ENCODE results near the gene PDE4D.
"Not testable (repeated sequence)": the region's sequence is repeated elsewhere in the genome, so short reads cannot be mapped to it uniquely, and the experiment has no call there.

PDE4D gene

GRCh38 chr5:59019078-59019477 lies 874.4 kb downstream of the PDE4D start:
- DNase-seq, result no peak

DNA sequence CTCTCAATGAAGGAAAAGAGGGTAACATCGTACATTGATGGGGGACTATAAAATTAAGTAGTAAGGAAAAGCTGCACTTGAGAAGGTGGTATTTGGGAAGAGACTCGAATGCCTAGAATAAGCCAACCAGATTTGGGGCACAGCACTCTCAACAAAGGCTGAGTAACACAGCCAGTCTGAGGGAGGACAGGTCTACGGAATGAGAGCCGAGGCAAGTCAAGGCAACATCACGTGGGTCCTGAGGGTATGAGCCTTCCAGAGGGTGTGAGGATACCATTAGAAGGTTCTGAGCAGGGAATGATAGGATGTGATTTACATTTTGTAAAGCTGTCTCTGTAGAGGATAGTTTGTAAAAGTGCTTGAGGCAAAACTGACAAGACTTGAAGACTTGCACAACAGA lies 876.6 kb downstream of the PDE4D start:
- DNase-seq, result no peak

- DNase-seq, result no peak
Observed at GRCh38 chr5:59008816-59009473, 884.6 kb downstream of the PDE4D start.

DNA sequence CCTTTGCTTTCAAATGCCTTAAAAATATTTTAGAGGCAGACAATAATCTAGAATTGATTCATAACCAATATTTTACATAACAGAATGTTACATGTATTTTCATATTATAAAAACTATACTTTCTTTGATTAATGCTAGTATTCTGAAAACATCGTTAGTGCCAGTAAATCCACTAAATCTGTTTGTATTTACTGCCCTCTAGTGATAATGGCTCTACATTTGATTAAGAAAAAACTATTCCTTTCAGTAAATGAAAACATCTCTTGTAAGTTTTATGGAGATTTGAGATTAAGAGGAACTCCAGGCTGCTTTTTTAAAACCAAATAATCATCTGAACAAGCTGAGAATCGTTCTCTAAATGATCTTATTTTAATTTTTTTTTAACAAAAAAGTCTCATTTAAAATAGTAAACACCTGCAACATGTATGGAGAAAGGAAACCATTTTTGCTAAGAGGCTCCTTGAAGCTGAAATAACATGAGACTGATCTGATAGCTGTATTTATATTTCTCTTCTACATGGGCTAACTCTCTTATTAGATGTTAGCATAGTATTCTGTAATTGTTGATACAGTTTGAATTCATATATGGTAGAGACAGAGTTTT lies 886.0 kb downstream of the PDE4D start:
- no peak for DNase-seq

- no peak for DNase-seq
Observed at GRCh38 chr5:59005934-59006701, 887.4 kb downstream of the PDE4D start.

DNA sequence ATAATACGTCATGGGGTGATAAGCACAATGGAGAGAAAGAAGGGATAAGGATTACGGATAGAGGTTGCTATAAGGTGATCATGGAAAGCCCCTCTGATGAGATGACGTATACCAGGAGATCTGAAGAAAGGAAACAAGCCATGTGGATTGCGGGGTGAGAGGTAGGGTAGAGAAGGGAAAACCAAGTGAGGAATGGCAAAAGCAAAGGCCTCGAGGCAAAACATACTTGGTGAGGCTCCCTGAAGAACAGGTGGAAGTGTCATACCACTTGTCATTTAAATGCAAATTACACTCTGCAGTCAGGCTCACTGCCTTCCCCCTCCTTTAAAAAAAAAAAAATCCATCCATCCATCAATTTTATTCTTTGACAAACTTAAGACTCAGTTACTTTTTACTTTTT lies 889.9 kb downstream of the PDE4D start:
- DNase-seq, result no peak

DNA sequence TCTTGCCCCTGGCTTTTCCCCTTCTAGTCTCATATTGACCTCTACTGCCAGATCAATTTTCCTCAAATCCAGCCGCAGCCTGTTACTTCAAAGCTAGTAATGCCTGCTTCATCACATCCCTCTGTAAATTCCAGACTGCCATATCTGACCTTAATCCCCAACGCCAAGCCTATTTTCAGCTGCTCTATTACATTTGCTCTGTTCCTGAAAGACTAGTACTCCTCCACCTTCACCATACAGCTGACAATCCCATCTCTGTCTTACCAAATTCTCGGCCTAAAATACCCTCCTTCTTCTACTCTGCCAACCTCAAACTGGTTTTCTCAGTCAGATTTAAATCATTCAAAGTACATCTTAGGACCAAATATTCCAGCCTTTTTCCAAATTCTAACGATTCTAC lies 890.4 kb downstream of the PDE4D start:
- no peak for DNase-seq

GRCh38 chr5:59002162-59002825 lies 891.2 kb downstream of the PDE4D start:
- no peak for DNase-seq

- DNase-seq, result no peak
Observed at GRCh38 chr5:59001716-59002115, 891.8 kb downstream of the PDE4D start.

GRCh38 chr5:59001154-59001553 lies 892.4 kb downstream of the PDE4D start:
- no peak for DNase-seq

DNA sequence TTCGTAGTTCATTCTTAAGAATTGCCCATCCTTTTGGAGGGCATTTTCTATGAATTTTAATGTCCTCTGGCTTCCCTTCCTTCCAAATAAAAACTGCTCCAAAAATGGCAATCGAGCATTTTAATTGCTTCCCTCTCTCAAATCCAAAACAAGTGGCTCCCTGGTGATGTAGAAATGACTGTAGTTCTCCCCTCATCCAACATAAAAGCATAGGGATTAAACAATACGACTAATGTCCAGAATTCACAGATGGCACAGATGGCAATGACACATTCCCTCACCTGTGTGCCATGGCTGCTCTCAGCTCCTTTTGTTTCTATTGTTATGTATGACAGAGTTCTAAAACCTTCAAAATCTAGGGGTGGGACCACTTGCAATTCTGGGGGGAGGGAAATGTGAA lies 893.3 kb downstream of the PDE4D start:
- DNase-seq, result no peak

- DNase-seq, result no peak
Observed at GRCh38 chr5:58999804-59000203, 893.7 kb downstream of the PDE4D start.

GRCh38 chr5:58998544-58998943 lies 895.0 kb downstream of the PDE4D start:
- no peak for DNase-seq

DNA sequence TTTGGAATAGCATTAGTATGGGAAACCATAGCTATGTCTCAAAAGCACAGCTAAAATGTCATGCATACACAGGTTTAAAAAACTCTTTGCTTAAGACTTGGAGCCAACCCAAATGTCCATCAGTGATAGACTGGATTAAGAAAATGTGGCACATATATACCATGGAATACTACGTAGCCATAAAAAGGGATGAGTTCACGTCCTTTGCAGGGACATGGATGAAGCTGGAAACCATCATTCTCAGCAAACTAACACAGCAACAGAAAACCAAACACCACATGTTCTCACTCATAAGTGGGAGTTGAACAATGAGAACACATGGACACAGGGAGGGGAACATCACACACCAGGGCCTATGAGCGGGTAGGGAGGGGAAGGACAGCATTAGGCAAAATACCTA lies 897.7 kb downstream of the PDE4D start:
- not testable (repeated sequence) for DNase-seq

DNA sequence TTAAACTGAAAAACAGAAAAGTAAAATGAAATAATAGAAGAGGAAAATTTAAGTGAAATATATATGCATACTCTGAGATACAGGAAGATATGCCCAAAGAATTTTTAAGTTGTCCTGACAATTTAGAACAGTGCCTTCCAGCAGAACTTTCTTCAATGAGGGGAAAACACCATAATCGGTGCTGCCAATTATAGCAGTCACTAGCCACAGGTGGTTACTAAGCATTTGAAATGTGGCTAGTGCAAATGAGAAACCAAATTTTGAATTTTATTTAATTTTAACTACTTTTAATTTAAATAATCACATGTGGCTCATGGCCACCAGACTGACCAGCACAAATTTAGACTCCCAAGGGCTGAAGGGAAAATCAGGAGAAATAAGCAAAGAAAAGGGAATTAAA lies 900.1 kb downstream of the PDE4D start:
- no peak for DNase-seq

DNA sequence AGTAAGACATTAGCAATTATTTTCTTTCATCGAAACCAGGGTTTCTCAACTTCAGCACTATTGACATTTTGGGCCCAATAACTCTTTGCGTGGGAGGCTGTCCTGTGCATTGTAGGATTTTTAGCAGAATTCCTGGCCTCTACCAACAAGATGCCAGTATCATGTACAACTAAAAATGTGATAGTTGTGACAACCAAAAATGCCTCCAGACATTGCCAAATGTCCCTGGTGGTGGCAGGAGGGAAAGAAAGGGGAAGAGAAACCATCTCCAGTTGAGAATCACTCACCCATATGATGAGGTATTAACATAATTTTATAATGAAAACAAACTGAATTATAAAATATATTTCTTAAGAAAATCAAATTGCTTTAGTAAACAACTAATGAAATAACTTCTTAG lies 904.6 kb downstream of the PDE4D start:
- DNase-seq, result no peak

DNA sequence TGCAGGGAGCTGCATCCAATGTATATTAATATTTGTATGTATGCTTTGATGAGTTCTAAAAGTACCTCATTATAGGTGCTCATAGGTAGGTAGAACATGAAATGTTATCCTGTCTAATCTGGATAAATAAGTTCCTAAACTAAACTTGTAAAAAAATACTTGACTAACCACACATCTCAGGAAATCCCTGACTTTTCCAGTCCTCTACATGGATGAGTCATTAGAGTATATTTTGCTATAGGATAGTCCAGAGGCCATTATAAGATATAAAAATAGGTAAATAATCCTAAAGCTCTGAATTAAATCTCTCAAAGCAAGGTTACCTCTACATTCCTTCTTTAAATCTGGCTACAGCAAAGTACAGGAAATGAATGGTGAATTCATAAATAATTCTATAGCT lies 906.3 kb downstream of the PDE4D start:
- no peak for DNase-seq

DNA sequence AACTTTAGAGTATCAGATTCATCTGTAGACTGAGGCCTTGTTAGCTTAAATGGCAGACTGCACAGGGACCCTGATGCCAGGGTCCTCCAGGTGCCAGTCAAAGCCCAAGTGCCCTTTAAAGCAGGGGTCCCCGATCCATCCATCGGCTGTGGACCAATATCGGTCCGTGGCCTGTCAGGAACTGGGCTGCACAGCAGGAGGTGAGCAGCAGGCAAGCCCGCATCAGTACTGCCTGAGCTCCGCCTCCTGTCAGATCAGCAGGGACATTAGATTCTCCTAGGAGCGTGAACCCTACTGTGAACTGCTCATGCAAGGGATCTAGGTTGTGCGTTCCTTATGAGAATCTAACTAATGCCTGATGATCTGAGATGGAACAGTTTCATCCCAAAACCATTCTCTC lies 907.2 kb downstream of the PDE4D start:
- DNase-seq, result no peak

- no peak for DNase-seq
Observed at GRCh38 chr5:58985759-58986158, 907.8 kb downstream of the PDE4D start.

DNA sequence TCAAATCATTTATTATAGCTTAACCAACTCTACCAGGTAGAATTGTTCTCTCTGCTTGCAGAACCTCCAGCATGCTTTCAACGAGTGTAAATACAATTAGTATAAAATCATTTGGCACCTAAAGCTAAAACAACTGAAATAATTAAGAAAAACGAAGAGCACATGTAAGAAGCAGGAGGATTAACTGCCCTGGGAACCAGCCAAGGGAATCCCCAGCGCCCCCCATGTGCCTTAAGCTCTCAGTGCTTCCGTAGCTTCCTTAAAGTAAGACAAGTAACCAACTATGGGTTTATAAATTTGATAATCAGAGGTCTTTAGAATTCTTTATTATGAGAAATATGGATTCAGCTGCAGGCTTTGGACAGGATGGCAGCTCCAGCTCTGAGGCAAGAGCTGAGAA lies 908.2 kb downstream of the PDE4D start:
- no peak for DNase-seq

DNA sequence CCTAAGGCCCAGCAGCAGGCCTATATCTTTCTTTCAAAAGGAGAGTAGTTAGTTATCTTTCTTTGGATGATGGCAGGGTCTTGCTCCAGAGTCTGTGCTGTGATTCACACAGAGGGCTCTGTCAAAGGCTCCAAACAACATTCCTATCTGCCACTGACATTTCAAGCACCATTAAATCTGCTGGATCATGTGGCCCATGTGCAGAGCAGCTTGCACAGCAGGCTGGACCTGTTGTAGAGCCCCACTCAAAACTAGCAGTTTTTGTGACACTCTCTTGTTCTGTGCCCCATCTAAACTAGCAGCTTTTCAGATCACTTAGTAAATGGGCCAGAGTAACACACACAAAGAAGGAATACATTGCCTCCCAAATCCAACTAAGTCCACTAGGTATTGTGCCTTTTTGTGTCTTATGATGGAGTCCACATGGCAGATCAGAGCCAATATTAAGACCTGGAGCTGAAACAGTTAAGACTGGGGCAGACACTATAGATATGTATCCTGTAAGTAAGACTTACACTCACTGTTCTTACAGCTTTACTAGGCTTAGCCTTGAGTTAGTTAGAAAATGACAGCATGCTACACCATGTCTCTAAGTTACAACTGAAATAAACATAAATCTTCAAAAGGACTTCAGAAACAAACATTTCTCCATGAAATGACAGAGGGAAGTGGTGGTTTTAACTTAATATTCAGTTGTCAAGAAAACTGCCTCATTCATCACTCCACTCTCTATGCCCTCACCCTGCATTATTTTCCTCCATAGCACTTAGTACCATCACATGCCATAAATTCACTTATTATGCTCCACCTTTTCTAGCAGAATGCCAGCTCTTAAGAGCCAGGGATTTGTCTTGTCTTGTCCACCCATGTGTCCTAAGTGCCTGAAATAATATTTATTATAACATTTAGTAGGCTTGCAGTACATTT lies 909.7 kb downstream of the PDE4D start:
- no peak for DNase-seq

DNA sequence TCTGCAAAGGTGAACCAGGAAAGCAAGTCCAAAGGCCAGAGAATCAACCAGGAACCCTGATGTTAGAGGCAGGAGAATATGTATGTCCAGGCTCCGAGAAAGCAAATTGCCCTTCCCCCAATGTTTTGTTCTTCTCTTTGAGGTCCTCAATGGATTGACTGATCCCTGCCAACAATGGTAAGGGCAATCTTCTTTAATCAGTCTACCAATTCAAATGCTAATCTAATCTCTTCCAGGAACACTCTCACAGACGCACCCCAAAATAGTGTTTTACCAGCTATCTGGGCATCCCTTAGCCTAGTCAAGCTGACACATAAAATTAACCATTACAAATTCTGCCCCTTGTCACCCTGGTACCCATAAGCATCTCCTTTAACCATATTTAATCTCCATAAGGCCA lies 912.6 kb downstream of the PDE4D start:
- no peak for DNase-seq

- no peak for DNase-seq
Observed at GRCh38 chr5:58979090-58979489, 914.4 kb downstream of the PDE4D start.
